Measurements from ENCODE around the gene COX7B. TPM values are rescaled to one million over a fixed set of nuclear protein-coding genes. Genes with fewer than 3 reads are reported as not detected.

The COX7B gene
- total and polyA plus RNA-seq, 2 donors (not counting 3 experiments of a cell fraction or from before 2014, with no cell fraction given), result 229 to 743 TPM

DNA sequence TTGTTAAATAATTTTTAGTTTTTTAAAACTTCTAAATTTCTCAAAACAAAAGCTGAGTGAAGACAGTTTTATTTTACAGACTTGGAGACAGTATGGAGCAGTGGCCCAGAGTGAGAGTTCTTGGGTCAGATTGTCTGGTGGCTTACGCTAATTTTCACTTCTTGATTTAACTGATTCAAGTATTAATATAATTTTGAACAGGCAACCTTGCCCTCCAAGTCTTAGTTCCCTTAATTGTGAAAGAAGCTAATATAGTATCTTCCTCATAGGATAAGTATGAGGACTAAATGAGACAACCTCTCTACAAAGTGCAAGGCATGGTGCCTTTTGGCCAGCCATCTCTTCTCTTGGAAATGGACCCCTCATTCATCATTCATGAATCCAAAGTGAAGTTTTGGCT is 36.6 kb downstream of the COX7B start:
- TF ChIP-seq, protein P1, sequence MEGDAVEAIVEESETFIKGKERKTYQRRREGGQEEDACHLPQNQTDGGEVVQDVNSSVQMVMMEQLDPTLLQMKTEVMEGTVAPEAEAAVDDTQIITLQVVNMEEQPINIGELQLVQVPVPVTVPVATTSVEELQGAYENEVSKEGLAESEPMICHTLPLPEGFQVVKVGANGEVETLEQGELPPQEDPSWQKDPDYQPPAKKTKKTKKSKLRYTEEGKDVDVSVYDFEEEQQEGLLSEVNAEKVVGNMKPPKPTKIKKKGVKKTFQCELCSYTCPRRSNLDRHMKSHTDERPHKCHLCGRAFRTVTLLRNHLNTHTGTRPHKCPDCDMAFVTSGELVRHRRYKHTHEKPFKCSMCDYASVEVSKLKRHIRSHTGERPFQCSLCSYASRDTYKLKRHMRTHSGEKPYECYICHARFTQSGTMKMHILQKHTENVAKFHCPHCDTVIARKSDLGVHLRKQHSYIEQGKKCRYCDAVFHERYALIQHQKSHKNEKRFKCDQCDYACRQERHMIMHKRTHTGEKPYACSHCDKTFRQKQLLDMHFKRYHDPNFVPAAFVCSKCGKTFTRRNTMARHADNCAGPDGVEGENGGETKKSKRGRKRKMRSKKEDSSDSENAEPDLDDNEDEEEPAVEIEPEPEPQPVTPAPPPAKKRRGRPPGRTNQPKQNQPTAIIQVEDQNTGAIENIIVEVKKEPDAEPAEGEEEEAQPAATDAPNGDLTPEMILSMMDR (IDR thresholded peaks at IDR 0.05; ENCODE audit: extremely low read depth in 1 of 2, insufficient read depth in 1 of 2, low read depth in 1 of 2, low read length in 2 of 2), result no peak
- TF ChIP-seq EZH2 (IDR thresholded peaks at IDR 0.05; ENCODE audit: borderline replicate concordance, low read depth, low read length, severe bottlenecking) (no peak), MYC (IDR thresholded peaks at IDR 0.05; ENCODE audit: low read depth, low read length) (no peak), FOS (IDR thresholded peaks at IDR 0.05; ENCODE audit: borderline replicate concordance, insufficient read depth, low read length) (no peak), POLR2AphosphoS5 (IDR thresholded peaks at IDR 0.05; ENCODE audit: insufficient read depth, low read depth, low read length) (no peak), POLR2A (IDR thresholded peaks at IDR 0.05; ENCODE audit: low read depth, low read length) (no peak), GATA2 (IDR thresholded peaks at IDR 0.05; ENCODE audit: insufficient read depth, insufficient read length, low read depth, low read length) (no peak), JUN (IDR thresholded peaks at IDR 0.05; ENCODE audit: borderline replicate concordance, insufficient read depth, insufficient read length, low read depth) (no peak)
- TF ChIP-seq, protein P2, sequence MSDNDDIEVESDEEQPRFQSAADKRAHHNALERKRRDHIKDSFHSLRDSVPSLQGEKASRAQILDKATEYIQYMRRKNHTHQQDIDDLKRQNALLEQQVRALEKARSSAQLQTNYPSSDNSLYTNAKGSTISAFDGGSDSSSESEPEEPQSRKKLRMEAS (IDR thresholded peaks at IDR 0.05; ENCODE audit: insufficient read depth, insufficient read length), result no peak
- intact Hi-C loops (cut with micrococcal nuclease), result no loop called here
- H3K36me3 ChIP-seq (ENCODE audit: control insufficient read depth in 2 of 2, extremely low read depth in 1 of 2, insufficient read depth in 2 of 2, low read length in 2 of 2), result no peaks in the 10 kb centered on the region
- peaks cover 11% of the 10 kb centered on the region for H3K4me1 ChIP-seq (ENCODE audit: control insufficient read depth, extremely low read depth, insufficient read depth, low read length)
- H3K9ac ChIP-seq (replicated peaks; ENCODE audit: extremely low read depth, insufficient read depth, low read length), result no peak overlapping the region
- no peak overlapping the region for H3K4me2 ChIP-seq (ENCODE audit: insufficient read depth, low read length)
- ChIA-PET POLR2A (no interaction called here), CTCF (interaction anchor here (1.2 kb wide), 1 partner anchor 88 kb away, joined by 4 read pairs; no protein-coding TSS in a partner anchor)
- dilution Hi-C loops (cut with MboI; ENCODE audit: extremely low pct_ligation_motif_present, low sequenced_read_pairs), result no loop called here
- H3K4me3 ChIP-seq (replicated peaks in 1 of 3; ENCODE audit: insufficient read depth in 1 of 3, low read depth in 1 of 3, low read length in 3 of 3), result no peak overlapping the region
- H2AFZ ChIP-seq (ENCODE audit: low read depth, low read length), result no peak overlapping the region
- H3K79me2 ChIP-seq (ENCODE audit: control insufficient read depth, insufficient read depth, low read length), result no peaks in the 10 kb centered on the region
- FAIRE-seq (no peak), DNase-seq (ENCODE audit: low read depth, low spot score) (no peak)
- no peaks in the 10 kb centered on the region for H3K9me3 ChIP-seq (replicated peaks; ENCODE audit: control insufficient read depth, insufficient read depth, low read length)
- no TSS peak for BruUV-seq (replicated peaks)
- no peaks in the 10 kb centered on the region for H4K20me1 ChIP-seq (replicated peaks; ENCODE audit: control insufficient read depth, extremely low read depth, insufficient read depth, low read length)
- H3K9me1 ChIP-seq (replicated peaks; ENCODE audit: control insufficient read depth, extremely low read depth, insufficient read depth, low read length), result no peaks in the 10 kb centered on the region
- no peaks in the 10 kb centered on the region for H3K27me3 ChIP-seq (ENCODE audit: control insufficient read depth in 2 of 2, insufficient read depth in 2 of 2, low read length in 2 of 2)
- no peak overlapping the region for H3K27ac ChIP-seq (ENCODE audit: insufficient read depth, low read depth, low read length)

Measured in endothelial cell of umbilical vein (primary cell).